Measurements from ENCODE around the gene LPIN2. TPM values are rescaled to one million over a fixed set of nuclear protein-coding genes. Genes with fewer than 3 reads are reported as not detected.
A peak's percentile ranks its signal among the peaks of the same experiment; 100 is the strongest.

Gene LPIN2
- total RNA-seq, 4 donors from 2014 or later, result 4.9 to 9.1 (median 8.2) TPM

DNA sequence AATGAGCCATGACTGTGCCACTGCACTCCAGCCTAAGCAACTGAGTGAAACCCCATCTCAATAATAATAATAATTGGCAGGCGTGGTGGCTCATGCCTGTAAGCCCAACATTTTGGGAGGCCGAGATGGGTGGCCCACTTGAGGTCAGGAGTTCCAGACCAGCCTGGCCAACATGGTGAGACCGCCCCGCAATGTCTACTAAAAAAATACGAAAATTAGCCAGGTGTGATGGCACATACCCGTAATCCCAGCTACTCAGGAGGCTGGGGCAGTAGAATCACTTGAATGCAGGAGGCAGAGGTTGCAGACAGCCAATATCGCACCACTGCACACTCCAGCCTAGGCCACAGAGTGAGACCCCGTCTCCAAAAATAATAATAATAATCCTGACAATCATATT, 27.9 kb upstream of the LPIN2 start:
- no peak for DNase-seq
- no peak for ATAC-seq
- no peak overlapping the region for H3K4me3 ChIP-seq
- no peaks in the 10 kb centered on the region for H3K4me1 ChIP-seq
- H3K27ac ChIP-seq, result no peak overlapping the region
- no peak for TF ChIP-seq POLR2A (IDR thresholded peaks at IDR 0.05)
- TF ChIP-seq, protein P1, sequence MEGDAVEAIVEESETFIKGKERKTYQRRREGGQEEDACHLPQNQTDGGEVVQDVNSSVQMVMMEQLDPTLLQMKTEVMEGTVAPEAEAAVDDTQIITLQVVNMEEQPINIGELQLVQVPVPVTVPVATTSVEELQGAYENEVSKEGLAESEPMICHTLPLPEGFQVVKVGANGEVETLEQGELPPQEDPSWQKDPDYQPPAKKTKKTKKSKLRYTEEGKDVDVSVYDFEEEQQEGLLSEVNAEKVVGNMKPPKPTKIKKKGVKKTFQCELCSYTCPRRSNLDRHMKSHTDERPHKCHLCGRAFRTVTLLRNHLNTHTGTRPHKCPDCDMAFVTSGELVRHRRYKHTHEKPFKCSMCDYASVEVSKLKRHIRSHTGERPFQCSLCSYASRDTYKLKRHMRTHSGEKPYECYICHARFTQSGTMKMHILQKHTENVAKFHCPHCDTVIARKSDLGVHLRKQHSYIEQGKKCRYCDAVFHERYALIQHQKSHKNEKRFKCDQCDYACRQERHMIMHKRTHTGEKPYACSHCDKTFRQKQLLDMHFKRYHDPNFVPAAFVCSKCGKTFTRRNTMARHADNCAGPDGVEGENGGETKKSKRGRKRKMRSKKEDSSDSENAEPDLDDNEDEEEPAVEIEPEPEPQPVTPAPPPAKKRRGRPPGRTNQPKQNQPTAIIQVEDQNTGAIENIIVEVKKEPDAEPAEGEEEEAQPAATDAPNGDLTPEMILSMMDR (IDR thresholded peaks at IDR 0.05 in 4 of 5, conservative IDR thresholded peaks at IDR 0.05 in 1 of 5), result no peak
- in situ Hi-C loops (cut with MboI; ENCODE audit: low sequenced_read_pairs in 4 of 4), result no loop called here
- H3K36me3 ChIP-seq, result no peaks in the 10 kb centered on the region
- no peaks in the 10 kb centered on the region for H3K9me3 ChIP-seq
- no peaks in the 10 kb centered on the region for H3K27me3 ChIP-seq
- intact Hi-C loops (cut with DNase I; ENCODE audit: low total_unique reads), result no loop called here

DNA sequence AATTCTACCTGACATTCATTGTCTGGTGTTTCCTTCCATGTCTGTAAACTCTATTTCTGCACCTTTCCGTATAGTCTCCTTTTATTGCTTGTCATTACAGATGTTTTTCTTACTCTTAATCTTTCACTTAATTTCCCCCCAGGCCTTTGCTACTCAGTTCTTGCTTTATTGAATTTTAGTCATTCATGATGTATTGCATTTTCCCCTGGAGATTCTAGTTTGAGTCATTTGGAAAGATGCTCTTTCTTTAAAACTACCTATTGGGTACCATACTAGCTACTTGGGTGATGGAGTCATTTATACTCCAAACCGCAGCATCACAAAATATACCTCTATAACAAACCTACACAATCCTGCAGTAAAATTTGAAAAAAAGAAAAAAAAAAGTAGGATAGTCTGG, 27.2 kb upstream of the LPIN2 start:
- intact Hi-C loops (cut with DNase I; ENCODE audit: low total_unique reads), result no loop called here
- Histone ChIP-seq H3K4me3 (no peak overlapping the region), H3K36me3 (no peaks in the 10 kb centered on the region), H3K27ac (no peak overlapping the region), H3K9me3 (no peaks in the 10 kb centered on the region), H3K27me3 (no peaks in the 10 kb centered on the region), H3K4me1 (no peaks in the 10 kb centered on the region)
- no peak for DNase-seq
- TF ChIP-seq POLR2A (IDR thresholded peaks at IDR 0.05), result no peak
- TF ChIP-seq, protein P1 (IDR thresholded peaks at IDR 0.05 in 4 of 5, conservative IDR thresholded peaks at IDR 0.05 in 1 of 5), result no peak
- in situ Hi-C loops (cut with MboI; ENCODE audit: low sequenced_read_pairs in 4 of 4), result no loop called here
- no peak for ATAC-seq

DNA sequence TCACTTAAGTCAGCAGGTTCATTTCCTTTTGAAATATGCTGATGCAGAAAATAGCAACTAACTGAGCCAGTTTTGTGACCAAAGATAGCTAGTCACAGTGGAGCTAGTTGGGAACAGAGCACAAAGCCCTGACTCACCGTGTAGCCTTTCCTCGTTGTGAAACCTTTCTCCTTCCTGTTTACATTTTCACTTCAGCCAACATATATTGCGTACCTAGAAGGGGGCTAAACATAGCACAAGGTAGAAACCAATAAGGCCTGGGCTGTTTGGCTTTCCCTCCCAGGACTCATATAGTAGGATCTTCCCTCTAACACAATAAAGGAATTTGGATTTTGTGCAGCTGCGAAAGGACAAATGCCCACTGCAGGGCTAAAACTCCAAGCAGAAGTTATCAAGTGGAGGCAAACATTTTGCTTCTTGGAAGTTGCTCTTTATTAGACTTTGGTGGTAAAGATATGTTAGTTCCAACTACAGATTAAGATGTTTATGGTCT, 24.5 kb upstream of the LPIN2 start:
- ATAC-seq (peak; percentile 78 to 87), DNase-seq (peak in 1 of 2 donors; percentile 20)
- in situ Hi-C loops (cut with MboI; ENCODE audit: low sequenced_read_pairs in 4 of 4), result no loop called here

DNA sequence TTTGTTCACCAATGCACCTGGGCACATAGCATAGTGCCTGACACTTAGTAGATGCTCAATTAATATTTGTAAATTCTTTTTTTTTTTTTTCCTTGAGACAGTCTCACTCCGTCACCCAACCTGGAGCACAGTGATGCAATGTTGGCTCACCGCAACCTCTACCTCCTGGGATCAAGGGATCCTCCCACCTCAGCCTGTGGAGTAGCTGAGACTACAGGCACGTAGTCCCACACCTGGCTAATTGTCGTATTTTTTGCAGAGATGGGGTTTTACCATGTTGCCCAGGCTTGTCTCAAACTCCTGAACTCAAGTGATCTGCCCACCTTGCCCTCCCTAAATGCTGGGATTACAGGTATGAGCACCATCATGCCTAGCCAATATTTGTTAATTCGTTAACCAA, 23.2 kb upstream of the LPIN2 start:
- intact Hi-C loops (cut with DNase I; ENCODE audit: low total_unique reads), result no loop called here

More for the DNA sequence above, 24.5 kb upstream of the LPIN2 start:
- Histone ChIP-seq H3K27me3 (no peaks in the 10 kb centered on the region), H3K9me3 (no peaks in the 10 kb centered on the region), H3K4me1 (no peaks in the 10 kb centered on the region), H3K36me3 (no peaks in the 10 kb centered on the region), H3K4me3 (no peak overlapping the region), H3K27ac (peak overlapping the region in 1 of 4 donors; percentile 33)
- intact Hi-C loops (cut with DNase I; ENCODE audit: low total_unique reads), result no loop called here
- no peak for TF ChIP-seq POLR2A (IDR thresholded peaks at IDR 0.05)
- TF ChIP-seq, protein P1 (IDR thresholded peaks at IDR 0.05 in 4 of 5, conservative IDR thresholded peaks at IDR 0.05 in 1 of 5), result no peak

More for the DNA sequence above, 23.2 kb upstream of the LPIN2 start:
- in situ Hi-C loops (cut with MboI; ENCODE audit: low sequenced_read_pairs in 4 of 4), result no loop called here
- no peak for TF ChIP-seq POLR2A (IDR thresholded peaks at IDR 0.05)
- TF ChIP-seq, protein P1 (IDR thresholded peaks at IDR 0.05 in 4 of 5, conservative IDR thresholded peaks at IDR 0.05 in 1 of 5), result no peak
- no peaks in the 10 kb centered on the region for H3K36me3 ChIP-seq
- DNase-seq, result no peak
- H3K27me3 ChIP-seq, result no peaks in the 10 kb centered on the region
- no peak overlapping the region for H3K27ac ChIP-seq
- H3K9me3 ChIP-seq, result no peaks in the 10 kb centered on the region
- no peak overlapping the region for H3K4me3 ChIP-seq
- no peak for ATAC-seq
- no peaks in the 10 kb centered on the region for H3K4me1 ChIP-seq

Measured in gastrocnemius medialis (tissue), 4 donors.